Activated CD8-positive, alpha-beta T cell treated with anti-CD3 and anti-CD28 coated beads for 36 hours (primary cell): Measurements from ENCODE around the gene AGBL1. TPM values are rescaled to one million over a fixed set of nuclear protein-coding genes. Genes with fewer than 3 reads are reported as not detected.

Experiments
- ATAC-seq: fragments of 200-7000 bp; cut with Tn5 transposase; one replicate; pipeline ENCODE4 v1.10.0; 2021; ENCODE audit warnings: mild to moderate bottlenecking, moderate library complexity
- CTCF ChIA-PET: fragments of 350-600 bp; sonication (Branson Sonifier 250); formaldehyde crosslinking; loops from one replicate; lab custom pipeline; 2021; ENCODE audit warnings: antibody characterized with exemption; lab: Charles Lee
- POLR2A ChIA-PET: fragments of 350-600 bp; sonication (Branson Sonifier 250); formaldehyde crosslinking; loops from one replicate; lab custom pipeline; 2021; ENCODE audit warnings: antibody characterized with exemption; lab: Charles Lee
- DNase-seq: peaks from one replicate; pipeline ENCODE4 v3.0.0-alpha.2; 2020
- H3K27ac Mint-ChIP-seq: one replicate; pipeline ENCODE4 v1.8.0; 2021; ENCODE audit warnings: mild to moderate bottlenecking, mixed read lengths
- H3K27me3 Mint-ChIP-seq: one replicate; pipeline ENCODE4 v1.8.0; 2021; ENCODE audit warnings: mixed read lengths
- H3K36me3 Mint-ChIP-seq: one replicate; pipeline ENCODE4 v1.8.0; 2021; ENCODE audit warnings: low read depth, mixed read lengths
- H3K4me1 Mint-ChIP-seq: one replicate; pipeline ENCODE4 v1.8.0; 2021; ENCODE audit warnings: low read depth, mixed read lengths
- H3K4me3 Mint-ChIP-seq: one replicate; pipeline ENCODE4 v1.8.0; 2021; ENCODE audit warnings: mild to moderate bottlenecking, moderate library complexity, mixed read lengths
- H3K9me3 Mint-ChIP-seq: one replicate; pipeline ENCODE4 v1.8.0; 2021; ENCODE audit warnings: mixed read lengths
- intact Hi-C: fragments of 100-400 bp; cut with micrococcal nuclease; formaldehyde crosslinking; loops from one replicate; pipeline ENCODE4 v1.10.0; 2022
- total RNA-seq, 2 experiments: library from RNA; stranded (reverse); gene quantifications; one replicate each; pipeline ENCODE4 v1.2.3, GENCODE V29; 2021
- TF ChIP-seq, protein P1 (sequence below): fragments of 200-600 bp; IDR thresholded peaks from one replicate; pipeline ENCODE4 v1.8.0; 2022; ENCODE audit warnings: antibody characterized with exemption, mild to moderate bottlenecking

The AGBL1 gene
- total RNA-seq, 2 experiments from 2014 or later: not detected

DNA sequence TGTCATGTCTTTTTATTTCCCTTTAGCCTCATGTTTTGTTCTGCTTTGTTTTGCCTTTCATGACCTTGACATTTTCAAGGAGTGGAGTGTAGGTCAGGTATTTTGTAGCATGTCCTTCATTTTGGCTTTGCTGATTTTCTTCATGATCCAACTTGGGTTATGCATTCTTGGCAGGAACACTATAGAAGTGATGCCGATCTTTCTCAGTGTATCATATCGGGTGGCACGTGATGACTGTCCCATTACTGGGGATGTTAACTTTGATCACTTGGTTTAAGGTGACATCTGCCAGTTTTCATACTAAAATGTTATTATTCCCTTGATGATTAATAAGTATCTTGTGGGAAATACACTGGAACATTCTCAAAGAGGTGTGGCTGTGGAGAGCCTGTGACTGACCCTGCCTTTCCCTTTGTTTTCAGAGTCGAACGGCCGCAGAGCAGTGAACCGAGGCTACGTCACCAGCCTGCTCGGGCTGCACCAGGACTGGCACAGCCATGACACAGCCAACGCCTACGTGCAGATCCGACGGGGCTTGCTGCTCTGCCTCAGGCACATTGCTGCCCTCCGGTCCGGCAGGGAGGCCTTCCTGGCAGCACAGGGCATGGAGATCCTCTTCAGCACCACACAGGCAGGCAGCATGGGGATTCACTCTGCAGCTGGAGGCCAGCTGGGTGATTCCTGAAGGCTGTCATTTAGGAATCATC is 167.7 kb downstream of the AGBL1 start:
- Mint-ChIP-seq H3K4me1 (no peaks in the 10 kb centered on the region), H3K36me3 (no peaks in the 10 kb centered on the region), H3K9me3 (no peaks in the 10 kb centered on the region), H3K27ac (no peak overlapping the region), H3K4me3 (no peak overlapping the region), H3K27me3 (no peaks in the 10 kb centered on the region)
- no peak for ATAC-seq
- intact Hi-C loops: no loop called here
- POLR2A ChIA-PET: no interaction called here
- CTCF ChIA-PET: no interaction called here
- no peak for DNase-seq
- TF ChIP-seq, protein P1, sequence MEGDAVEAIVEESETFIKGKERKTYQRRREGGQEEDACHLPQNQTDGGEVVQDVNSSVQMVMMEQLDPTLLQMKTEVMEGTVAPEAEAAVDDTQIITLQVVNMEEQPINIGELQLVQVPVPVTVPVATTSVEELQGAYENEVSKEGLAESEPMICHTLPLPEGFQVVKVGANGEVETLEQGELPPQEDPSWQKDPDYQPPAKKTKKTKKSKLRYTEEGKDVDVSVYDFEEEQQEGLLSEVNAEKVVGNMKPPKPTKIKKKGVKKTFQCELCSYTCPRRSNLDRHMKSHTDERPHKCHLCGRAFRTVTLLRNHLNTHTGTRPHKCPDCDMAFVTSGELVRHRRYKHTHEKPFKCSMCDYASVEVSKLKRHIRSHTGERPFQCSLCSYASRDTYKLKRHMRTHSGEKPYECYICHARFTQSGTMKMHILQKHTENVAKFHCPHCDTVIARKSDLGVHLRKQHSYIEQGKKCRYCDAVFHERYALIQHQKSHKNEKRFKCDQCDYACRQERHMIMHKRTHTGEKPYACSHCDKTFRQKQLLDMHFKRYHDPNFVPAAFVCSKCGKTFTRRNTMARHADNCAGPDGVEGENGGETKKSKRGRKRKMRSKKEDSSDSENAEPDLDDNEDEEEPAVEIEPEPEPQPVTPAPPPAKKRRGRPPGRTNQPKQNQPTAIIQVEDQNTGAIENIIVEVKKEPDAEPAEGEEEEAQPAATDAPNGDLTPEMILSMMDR: no peak

DNA sequence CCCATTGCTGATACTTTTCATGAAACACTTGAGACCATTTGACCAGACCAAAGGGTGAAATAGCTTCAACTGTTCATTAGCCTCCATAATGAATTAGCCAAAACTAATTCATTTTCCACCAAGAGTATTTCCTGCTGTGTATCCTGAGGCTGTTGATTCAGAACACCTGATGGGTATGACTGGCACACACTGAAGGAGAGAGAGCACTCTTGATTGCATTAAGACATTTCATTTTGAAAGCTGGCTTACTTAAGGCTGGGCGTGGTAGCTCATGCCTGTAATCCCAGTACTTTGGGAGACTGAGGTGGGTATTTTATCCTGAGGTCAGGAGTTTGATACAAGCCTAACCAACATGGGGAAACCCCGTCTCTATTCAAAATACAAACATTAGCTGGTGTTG is 175.6 kb downstream of the AGBL1 start:
- H3K27me3 Mint-ChIP-seq: no peaks in the 10 kb centered on the region
- H3K4me1 Mint-ChIP-seq: no peaks in the 10 kb centered on the region
- TF ChIP-seq, protein P1: no peak
- CTCF ChIA-PET: no interaction called here
- no peak overlapping the region for H3K4me3 Mint-ChIP-seq
- intact Hi-C loops: no loop called here
- H3K9me3 Mint-ChIP-seq: no peaks in the 10 kb centered on the region
- DNase-seq: no peak
- ATAC-seq: no peak
- H3K27ac Mint-ChIP-seq: no peak overlapping the region
- POLR2A ChIA-PET: no interaction called here
- no peaks in the 10 kb centered on the region for H3K36me3 Mint-ChIP-seq

DNA sequence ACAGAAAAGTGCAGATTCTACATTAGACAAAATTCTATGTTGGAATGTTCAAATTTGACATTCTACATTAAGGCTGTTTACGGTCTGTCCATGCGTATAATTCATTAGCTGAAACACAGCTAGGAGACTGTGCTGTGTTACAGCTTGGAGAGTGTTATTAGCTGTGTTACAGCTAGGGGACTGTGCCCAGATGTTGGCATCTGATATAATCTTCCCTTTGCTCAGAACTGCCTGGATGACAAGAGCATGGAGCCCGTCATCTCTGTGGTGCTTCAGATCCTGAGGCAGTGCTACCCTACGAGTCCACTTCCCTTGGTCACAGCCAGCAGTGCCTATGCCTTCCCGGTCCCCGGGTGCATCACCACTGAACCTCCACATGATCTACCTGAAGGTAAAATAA is 177.0 kb downstream of the AGBL1 start:
- H3K4me3 Mint-ChIP-seq: no peak overlapping the region
- H3K27me3 Mint-ChIP-seq: no peaks in the 10 kb centered on the region
- ATAC-seq (no peak), DNase-seq (no peak)
- TF ChIP-seq, protein P1: no peak
- H3K36me3 Mint-ChIP-seq: no peaks in the 10 kb centered on the region
- ChIA-PET CTCF (no interaction called here), POLR2A (no interaction called here)
- no peaks in the 10 kb centered on the region for H3K4me1 Mint-ChIP-seq
- no peak overlapping the region for H3K27ac Mint-ChIP-seq
- intact Hi-C loops: no loop called here
- H3K9me3 Mint-ChIP-seq: no peaks in the 10 kb centered on the region

DNA sequence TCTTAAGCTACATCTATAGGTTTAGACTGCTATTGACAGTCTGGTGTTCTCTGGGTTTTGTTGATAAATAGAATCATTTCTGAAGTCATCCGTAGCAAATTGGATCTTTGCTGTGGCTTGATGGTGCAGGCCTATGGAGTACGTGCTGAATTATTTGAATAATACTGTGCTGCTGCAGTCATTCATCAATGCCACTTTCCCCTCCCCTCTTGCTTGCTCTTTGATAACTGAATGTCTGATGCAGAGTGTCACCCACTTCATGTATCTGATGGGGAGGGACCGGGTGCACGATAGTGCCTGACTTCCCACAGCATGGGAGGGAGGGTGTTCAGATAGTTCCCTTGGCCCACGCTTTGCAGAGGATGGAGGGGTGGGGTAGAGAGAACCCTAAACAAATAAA is 179.9 kb downstream of the AGBL1 start:
- DNase-seq (no peak), ATAC-seq (no peak)
- POLR2A ChIA-PET: no interaction called here
- H3K27ac Mint-ChIP-seq: no peak overlapping the region
- no peak overlapping the region for H3K4me3 Mint-ChIP-seq
- H3K36me3 Mint-ChIP-seq: no peaks in the 10 kb centered on the region
- TF ChIP-seq, protein P1: no peak
- no peaks in the 10 kb centered on the region for H3K9me3 Mint-ChIP-seq
- intact Hi-C loops: no loop called here
- no peaks in the 10 kb centered on the region for H3K27me3 Mint-ChIP-seq
- no peaks in the 10 kb centered on the region for H3K4me1 Mint-ChIP-seq
- CTCF ChIA-PET: no interaction called here

DNA sequence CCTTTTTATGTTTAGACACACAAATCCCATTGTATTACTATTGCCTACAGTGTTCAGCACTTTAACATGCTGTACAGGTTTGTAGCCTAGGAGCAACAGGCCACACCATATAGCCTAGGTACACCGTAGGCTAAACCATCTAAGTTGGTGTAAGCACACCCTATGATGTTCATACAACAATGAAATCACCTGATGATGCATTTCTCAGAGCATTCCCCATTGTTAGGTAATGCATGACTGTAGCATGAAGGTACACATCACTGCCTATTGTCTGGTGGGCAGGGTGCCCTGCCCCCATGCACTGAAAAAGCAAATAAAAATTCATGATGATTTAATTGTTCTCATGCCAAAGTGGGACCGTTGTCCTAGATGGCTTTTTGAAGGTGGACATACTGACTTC is 183.6 kb downstream of the AGBL1 start:
- no peaks in the 10 kb centered on the region for H3K4me1 Mint-ChIP-seq
- no peaks in the 10 kb centered on the region for H3K27me3 Mint-ChIP-seq
- POLR2A ChIA-PET: no interaction called here
- CTCF ChIA-PET: no interaction called here
- no peaks in the 10 kb centered on the region for H3K9me3 Mint-ChIP-seq
- ATAC-seq (no peak), DNase-seq (no peak)
- TF ChIP-seq, protein P1: no peak
- intact Hi-C loops: no loop called here
- H3K4me3 Mint-ChIP-seq: no peak overlapping the region
- no peaks in the 10 kb centered on the region for H3K36me3 Mint-ChIP-seq
- no peak overlapping the region for H3K27ac Mint-ChIP-seq
